Panc1 (cell line): ENCODE data around the gene FAM3C. TPM values are rescaled to one million over a fixed set of nuclear protein-coding genes. Genes with fewer than 3 reads are reported as not detected.
A peak's percentile ranks its signal among the peaks of the same experiment; 100 is the strongest.

Experiments
- ATAC-seq: fragments of 200-7000 bp; cut with Tn5 transposase; 2 replicates; pipeline ENCODE4 v1.9.1; 2020; ENCODE audit warnings: mild to moderate bottlenecking, moderate library complexity
- BruUV-seq: library from RNA; stranded (reverse); fragments of 400-500 nt; replicated peaks from 2 replicates; lab custom pipeline; 2021; lab: Mats Ljungman, UMichigan
- CTCF ChIA-PET: fragments of 300-600 bp; sonication (Branson Sonifier 250); formaldehyde crosslinking; loops from one replicate; lab custom pipeline; 2022; ENCODE audit warnings: antibody characterized with exemption; lab: Charles Lee
- POLR2A ChIA-PET: fragments of 300-600 bp; sonication (Branson Sonifier 250); formaldehyde crosslinking; loops from one replicate; lab custom pipeline; 2022; ENCODE audit warnings: antibody characterized with exemption; lab: Charles Lee
- DNase-seq: peaks from one replicate; pipeline ENCODE4 v3.0.0-alpha.2; 2010; ENCODE audit warnings: low read depth, low spot score
- H3K27ac ChIP-seq: 2 replicates; pipeline ENCODE4 v1.5.1; 2011; ENCODE audit warnings: mild to moderate bottlenecking, low read length, inconsistent platforms
- H3K27me3 ChIP-seq: fragments of 200-500 bp; sonication (Bioruptor generic); 2 replicates; pipeline ENCODE4 v1.6.0; 2014; ENCODE audit warnings: low read length, inconsistent platforms; ENCODE audit not compliant: control insufficient read depth, insufficient read depth
- H3K36me3 ChIP-seq: fragments of 200-500 bp; sonication (Bioruptor generic); 2 replicates; pipeline ENCODE4 v1.5.1; 2014; ENCODE audit warnings: inconsistent platforms, mild to moderate bottlenecking, low read length, moderate library complexity; ENCODE audit not compliant: control insufficient read depth, insufficient read depth
- H3K4me1 ChIP-seq: 2 replicates; pipeline ENCODE4 v1.5.1; 2011; ENCODE audit warnings: inconsistent platforms, mild to moderate bottlenecking, low read length, moderate library complexity; ENCODE audit not compliant: control insufficient read depth, insufficient read depth
- H3K4me3 ChIP-seq, 2 experiments: 2 replicates each; pipeline ENCODE4 v1.5.1; 2011 to 2012; ENCODE audit warnings: low read depth in 2 of 2, low read length in 2 of 2, mild to moderate bottlenecking in 2 of 2, inconsistent platforms in 1 of 2, moderate library complexity in 1 of 2
- H3K9me3 ChIP-seq: fragments of 200-500 bp; sonication (Bioruptor generic); 2 replicates; pipeline ENCODE4 v1.5.1; 2014; ENCODE audit warnings: low read depth, mild to moderate bottlenecking, inconsistent platforms, low read length, moderate library complexity; ENCODE audit not compliant: control insufficient read depth, insufficient read depth
- POLR2AphosphoS5 ChIP-seq: IDR thresholded peaks from 2 replicates; pipeline ENCODE4 v1.6.1; 2012; ENCODE audit warnings: mild to moderate bottlenecking, low read depth, low read length, moderate library complexity
- REST ChIP-seq, 2 experiments: IDR thresholded peaks; 2 replicates each; pipeline ENCODE4 v1.6.1; 2011 to 2012; ENCODE audit warnings: low read depth in 2 of 2, control low read depth in 1 of 2, low read length in 1 of 2, mild to moderate bottlenecking in 1 of 2, moderate library complexity in 1 of 2; ENCODE audit not compliant: insufficient read depth in 1 of 2
- SIN3A ChIP-seq: IDR thresholded peaks from 2 replicates; pipeline ENCODE4 v1.6.1; 2012; ENCODE audit warnings: low read depth, mild to moderate bottlenecking, low read length, moderate library complexity, borderline replicate concordance; ENCODE audit not compliant: insufficient read depth
- TCF7L2 ChIP-seq: IDR thresholded peaks from 2 replicates; pipeline ENCODE4 v1.6.1; 2011; ENCODE audit warnings: mild to moderate bottlenecking, low read depth, low read length, inconsistent platforms
- in situ Hi-C: cut with HindIII; loops from 2 replicates; pipeline ENCODE4 v1.10.0; 2016; ENCODE audit warnings: low sequenced_read_pairs, low pct_unique_long_range_greater_than_20kb
- intact Hi-C: fragments of 100-400 bp; cut with micrococcal nuclease; formaldehyde crosslinking; loops from one replicate; pipeline ENCODE4 v1.10.0; 2022; ENCODE audit not compliant: unreplicated experiment
- total RNA-seq: library from RNA; stranded (reverse); gene quantifications from one replicate; pipeline ENCODE4 v1.2.1, GENCODE V29; 2021; ENCODE audit not compliant: unreplicated experiment
- TF ChIP-seq, protein P1 (sequence below): fragments of 450-650 bp; IDR thresholded peaks from 2 replicates; pipeline ENCODE4 v1.5.1; 2017; ENCODE audit warnings: mild to moderate bottlenecking

The FAM3C gene
- total RNA-seq, 1 experiment from 2014 or later: 55.4 TPM

DNA sequence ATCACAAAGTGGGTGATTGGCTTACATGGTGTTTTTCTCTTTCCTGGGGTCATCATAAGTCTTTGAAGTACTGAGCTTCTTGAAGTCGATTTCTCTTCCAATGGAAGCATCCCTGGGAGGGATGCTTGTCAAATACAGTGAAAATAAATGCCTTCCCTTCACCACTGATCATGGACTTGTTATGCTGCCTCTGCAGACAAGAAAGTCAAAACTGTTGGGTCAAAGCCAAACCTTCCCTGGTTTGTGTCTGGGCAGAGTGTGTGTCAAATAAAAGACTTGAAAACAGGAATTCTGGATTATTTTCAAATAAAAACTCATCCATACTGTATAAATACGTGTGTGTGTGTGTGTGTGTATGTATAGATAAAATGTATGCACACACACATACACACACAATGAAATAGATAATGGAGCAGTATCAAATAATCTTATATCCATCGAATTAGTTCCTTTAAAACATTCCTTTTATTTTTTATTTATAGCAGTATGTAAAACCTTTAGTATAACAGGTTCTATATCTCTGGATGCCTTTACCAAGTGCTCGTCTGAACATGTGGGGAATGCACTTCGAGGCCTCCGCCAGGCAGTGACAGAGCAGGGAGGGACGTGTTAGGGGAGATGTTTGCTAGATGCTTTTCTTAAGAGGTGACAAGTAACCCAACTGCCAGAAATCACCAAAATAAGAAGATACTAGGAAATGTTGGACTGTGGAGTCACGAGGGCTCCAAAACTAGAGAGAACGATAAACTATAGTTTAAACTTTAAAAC, 94.5 kb downstream of the FAM3C start:
- Histone ChIP-seq H3K27me3 (no peaks in the 10 kb centered on the region), H3K4me1 (peaks cover 13% of the 10 kb centered on the region; the same call in 1 of the 2 replicates), H3K4me3 (no peak overlapping the region), H3K9me3 (no peaks in the 10 kb centered on the region), H3K36me3 (no peaks in the 10 kb centered on the region), H3K27ac (0 out of 2 replicates have a peak overlapping the region, but pooled peaks have one; percentile 29)
- DNase-seq (peak; percentile 8), ATAC-seq (no peak; the same call in 1 of the 2 replicates)
- POLR2A ChIA-PET: no interaction called here
- CTCF ChIA-PET: no interaction called here
- TF ChIP-seq REST (IDR thresholded peaks at IDR 0.05; ENCODE audit: insufficient read depth in 1 of 2, low read depth in 2 of 2, low read length in 1 of 2) (no peak), TCF7L2 (no peak), POLR2AphosphoS5 (no peak), SIN3A (no peak)
- TF ChIP-seq, protein P1, sequence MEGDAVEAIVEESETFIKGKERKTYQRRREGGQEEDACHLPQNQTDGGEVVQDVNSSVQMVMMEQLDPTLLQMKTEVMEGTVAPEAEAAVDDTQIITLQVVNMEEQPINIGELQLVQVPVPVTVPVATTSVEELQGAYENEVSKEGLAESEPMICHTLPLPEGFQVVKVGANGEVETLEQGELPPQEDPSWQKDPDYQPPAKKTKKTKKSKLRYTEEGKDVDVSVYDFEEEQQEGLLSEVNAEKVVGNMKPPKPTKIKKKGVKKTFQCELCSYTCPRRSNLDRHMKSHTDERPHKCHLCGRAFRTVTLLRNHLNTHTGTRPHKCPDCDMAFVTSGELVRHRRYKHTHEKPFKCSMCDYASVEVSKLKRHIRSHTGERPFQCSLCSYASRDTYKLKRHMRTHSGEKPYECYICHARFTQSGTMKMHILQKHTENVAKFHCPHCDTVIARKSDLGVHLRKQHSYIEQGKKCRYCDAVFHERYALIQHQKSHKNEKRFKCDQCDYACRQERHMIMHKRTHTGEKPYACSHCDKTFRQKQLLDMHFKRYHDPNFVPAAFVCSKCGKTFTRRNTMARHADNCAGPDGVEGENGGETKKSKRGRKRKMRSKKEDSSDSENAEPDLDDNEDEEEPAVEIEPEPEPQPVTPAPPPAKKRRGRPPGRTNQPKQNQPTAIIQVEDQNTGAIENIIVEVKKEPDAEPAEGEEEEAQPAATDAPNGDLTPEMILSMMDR: no peak
- in situ Hi-C loops (no loop called here), intact Hi-C loops (no loop called here)
- BruUV-seq: no TSS peak

DNA sequence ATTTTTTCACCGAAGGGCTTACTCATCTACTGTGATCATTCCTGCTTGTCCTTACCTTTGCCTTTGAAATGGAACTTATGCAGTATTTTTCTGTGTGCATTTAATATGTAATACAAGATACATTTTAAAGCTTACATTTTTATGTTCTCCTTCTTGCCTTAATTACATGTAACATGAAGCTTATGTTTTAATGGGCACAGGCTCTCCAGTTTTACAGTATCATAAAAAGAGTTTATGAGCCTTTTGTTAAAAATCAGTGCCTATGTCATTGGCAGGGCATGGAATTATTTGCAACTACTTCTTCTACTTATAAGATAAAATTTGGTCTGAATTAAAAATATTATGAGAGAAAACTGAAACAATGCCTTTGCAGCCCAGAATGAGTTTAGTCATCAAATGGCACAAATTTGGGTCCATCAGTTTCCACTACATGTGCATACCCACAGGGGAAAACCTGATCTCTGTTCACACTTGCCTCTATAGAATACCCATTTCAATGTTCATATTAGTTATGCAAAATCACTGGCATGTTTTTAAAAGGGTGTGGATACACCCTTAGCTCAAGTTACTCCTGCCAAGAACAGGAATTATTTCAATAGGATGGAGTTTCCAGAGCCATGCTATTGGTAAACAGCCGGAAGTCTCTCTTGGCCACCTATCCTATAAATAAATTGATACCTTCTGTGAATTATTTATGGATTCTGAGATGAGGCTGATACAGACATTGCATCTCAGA, 95.3 kb downstream of the FAM3C start:
- DNase-seq (no peak), ATAC-seq (no peak)
- Histone ChIP-seq H3K36me3 (no peaks in the 10 kb centered on the region), H3K4me3 (no peak overlapping the region), H3K9me3 (no peaks in the 10 kb centered on the region), H3K27ac (0 out of 2 replicates have a peak overlapping the region, but pooled peaks have one; percentile 29), H3K4me1 (peaks cover 13% of the 10 kb centered on the region; the same call in 1 of the 2 replicates), H3K27me3 (no peaks in the 10 kb centered on the region)
- TF ChIP-seq SIN3A (no peak), TCF7L2 (no peak), POLR2AphosphoS5 (no peak), REST (IDR thresholded peaks at IDR 0.05; ENCODE audit: insufficient read depth in 1 of 2, low read depth in 2 of 2, low read length in 1 of 2) (no peak)
- TF ChIP-seq, protein P1: no peak
- CTCF ChIA-PET: no interaction called here
- in situ Hi-C loops (no loop called here), intact Hi-C loops (no loop called here)
- BruUV-seq: no TSS peak
- POLR2A ChIA-PET: no interaction called here
